ENCODE measurements around the gene MAGI2. TPM values are rescaled to one million over a fixed set of nuclear protein-coding genes. Genes with fewer than 3 reads are reported as not detected.

MAGI2 gene
- polyA plus RNA-seq, 1 experiment, result 0.81 TPM

GRCh38 chr7:79165225-79165624 is 288.2 kb downstream of the MAGI2 start:
- TF ChIP-seq CTCF (IDR thresholded peaks at IDR 0.05; ENCODE audit: insufficient read depth, low read depth, low read length), result no peak
- Histone ChIP-seq H3K27me3 (ENCODE audit: control insufficient read depth, insufficient read depth, low read length) (no peaks in the 10 kb centered on the region), H3K36me3 (ENCODE audit: control insufficient read depth, insufficient read depth, low read length) (no peaks in the 10 kb centered on the region), H3K4me3 (ENCODE audit: low read depth, low read length) (no peak overlapping the region)
- DNase-seq (ENCODE audit: low read depth), result no peak
- ChIA-PET POLR2A (no interaction called here), CTCF (interaction anchor here (1.9 kb wide), 1 partner anchor 12 kb away, joined by 9 read pairs; no protein-coding TSS in a partner anchor)

GRCh38 chr7:79159040-79159664 is 294.3 kb downstream of the MAGI2 start:
- no peak overlapping the region for H3K4me3 ChIP-seq (ENCODE audit: low read depth, low read length)
- POLR2A ChIA-PET, result no interaction called here
- DNase-seq (ENCODE audit: low read depth), result no peak
- CTCF ChIA-PET, result no interaction called here
- no peaks in the 10 kb centered on the region for H3K36me3 ChIP-seq (ENCODE audit: control insufficient read depth, insufficient read depth, low read length)
- no peaks in the 10 kb centered on the region for H3K27me3 ChIP-seq (ENCODE audit: control insufficient read depth, insufficient read depth, low read length)
- no peak for TF ChIP-seq CTCF (IDR thresholded peaks at IDR 0.05; ENCODE audit: insufficient read depth, low read depth, low read length)

- CTCF ChIA-PET, result interaction anchor here (0.6 kb wide), 1 partner anchor 882 kb away, joined by 3 read pairs; no protein-coding TSS in a partner anchor
These were observed 296.2 kb downstream of the MAGI2 start for GRCh38 chr7:79157281-79157680.

GRCh38 chr7:79149831-79150230 is 303.6 kb downstream of the MAGI2 start:
- H3K27me3 ChIP-seq (ENCODE audit: control insufficient read depth, insufficient read depth, low read length), result no peaks in the 10 kb centered on the region
- ChIA-PET CTCF (no interaction called here), POLR2A (no interaction called here)
- no peak overlapping the region for H3K4me3 ChIP-seq (ENCODE audit: low read depth, low read length)
- no peaks in the 10 kb centered on the region for H3K36me3 ChIP-seq (ENCODE audit: control insufficient read depth, insufficient read depth, low read length)
- no peak for TF ChIP-seq CTCF (IDR thresholded peaks at IDR 0.05; ENCODE audit: insufficient read depth, low read depth, low read length)
- DNase-seq (ENCODE audit: low read depth), result no peak

More at GRCh38 chr7:79157281-79157680, 296.2 kb downstream of the MAGI2 start:
- Histone ChIP-seq H3K27me3 (ENCODE audit: control insufficient read depth, insufficient read depth, low read length) (no peaks in the 10 kb centered on the region), H3K4me3 (ENCODE audit: low read depth, low read length) (no peak overlapping the region), H3K36me3 (ENCODE audit: control insufficient read depth, insufficient read depth, low read length) (no peaks in the 10 kb centered on the region)
- no peak for TF ChIP-seq CTCF (IDR thresholded peaks at IDR 0.05; ENCODE audit: insufficient read depth, low read depth, low read length)
- DNase-seq (ENCODE audit: low read depth), result no peak
- POLR2A ChIA-PET, result no interaction called here

GRCh38 chr7:79142706-79143105 is 310.8 kb downstream of the MAGI2 start:
- H3K4me3 ChIP-seq (ENCODE audit: low read depth, low read length), result no peak overlapping the region
- no peaks in the 10 kb centered on the region for H3K36me3 ChIP-seq (ENCODE audit: control insufficient read depth, insufficient read depth, low read length)
- no peak for DNase-seq (ENCODE audit: low read depth)
- ChIA-PET CTCF (no interaction called here), POLR2A (no interaction called here)
- TF ChIP-seq CTCF (IDR thresholded peaks at IDR 0.05; ENCODE audit: insufficient read depth, low read depth, low read length), result no peak
- H3K27me3 ChIP-seq (ENCODE audit: control insufficient read depth, insufficient read depth, low read length), result no peaks in the 10 kb centered on the region

Measured in BJ (cell line).